Panc1 (cell line): ENCODE results near the gene NBPF12. TPM values are rescaled to one million over a fixed set of nuclear protein-coding genes. Genes with fewer than 3 reads are reported as not detected.
"Not testable (repeated sequence)": the region's sequence is repeated elsewhere in the genome, so short reads cannot be mapped to it uniquely, and the experiment has no call there.

ENCODE experiments used
- ATAC-seq: fragments of 200-7000 bp; cut with Tn5 transposase; 2 replicates; pipeline ENCODE4 v1.9.1; 2020; ENCODE audit warnings: mild to moderate bottlenecking, moderate library complexity
- BruUV-seq: library from RNA; stranded (reverse); fragments of 400-500 nt; replicated peaks from 2 replicates; lab custom pipeline; 2021; lab: Mats Ljungman, UMichigan
- CTCF ChIA-PET: fragments of 300-600 bp; sonication (Branson Sonifier 250); formaldehyde crosslinking; loops from one replicate; lab custom pipeline; 2022; ENCODE audit warnings: antibody characterized with exemption; lab: Charles Lee
- POLR2A ChIA-PET: fragments of 300-600 bp; sonication (Branson Sonifier 250); formaldehyde crosslinking; loops from one replicate; lab custom pipeline; 2022; ENCODE audit warnings: antibody characterized with exemption; lab: Charles Lee
- DNase-seq: peaks from one replicate; pipeline ENCODE4 v3.0.0-alpha.2; 2010; ENCODE audit warnings: low read depth, low spot score
- H3K27ac ChIP-seq: 2 replicates; pipeline ENCODE4 v1.5.1; 2011; ENCODE audit warnings: mild to moderate bottlenecking, low read length, inconsistent platforms
- H3K27me3 ChIP-seq: fragments of 200-500 bp; sonication (Bioruptor generic); 2 replicates; pipeline ENCODE4 v1.6.0; 2014; ENCODE audit warnings: low read length, inconsistent platforms; ENCODE audit not compliant: control insufficient read depth, insufficient read depth
- H3K36me3 ChIP-seq: fragments of 200-500 bp; sonication (Bioruptor generic); 2 replicates; pipeline ENCODE4 v1.5.1; 2014; ENCODE audit warnings: inconsistent platforms, mild to moderate bottlenecking, low read length, moderate library complexity; ENCODE audit not compliant: control insufficient read depth, insufficient read depth
- H3K4me1 ChIP-seq: 2 replicates; pipeline ENCODE4 v1.5.1; 2011; ENCODE audit warnings: inconsistent platforms, mild to moderate bottlenecking, low read length, moderate library complexity; ENCODE audit not compliant: control insufficient read depth, insufficient read depth
- H3K4me3 ChIP-seq, 2 experiments: 2 replicates each; pipeline ENCODE4 v1.5.1; 2011 to 2012; ENCODE audit warnings: low read depth in 2 of 2, low read length in 2 of 2, mild to moderate bottlenecking in 2 of 2, inconsistent platforms in 1 of 2, moderate library complexity in 1 of 2
- H3K9me3 ChIP-seq: fragments of 200-500 bp; sonication (Bioruptor generic); 2 replicates; pipeline ENCODE4 v1.5.1; 2014; ENCODE audit warnings: low read depth, mild to moderate bottlenecking, inconsistent platforms, low read length, moderate library complexity; ENCODE audit not compliant: control insufficient read depth, insufficient read depth
- CTCF ChIP-seq: fragments of 450-650 bp; IDR thresholded peaks from 2 replicates; pipeline ENCODE4 v1.5.1; 2017; ENCODE audit warnings: mild to moderate bottlenecking
- in situ Hi-C: cut with HindIII; loops from 2 replicates; pipeline ENCODE4 v1.10.0; 2016; ENCODE audit warnings: low sequenced_read_pairs, low pct_unique_long_range_greater_than_20kb
- intact Hi-C: fragments of 100-400 bp; cut with micrococcal nuclease; formaldehyde crosslinking; loops from one replicate; pipeline ENCODE4 v1.10.0; 2022; ENCODE audit not compliant: unreplicated experiment
- total RNA-seq: library from RNA; stranded (reverse); gene quantifications from one replicate; pipeline ENCODE4 v1.2.1, GENCODE V29; 2021; ENCODE audit not compliant: unreplicated experiment

NBPF12 gene
- total RNA-seq, 1 experiment from 2014 or later: 10.3 TPM

DNA sequence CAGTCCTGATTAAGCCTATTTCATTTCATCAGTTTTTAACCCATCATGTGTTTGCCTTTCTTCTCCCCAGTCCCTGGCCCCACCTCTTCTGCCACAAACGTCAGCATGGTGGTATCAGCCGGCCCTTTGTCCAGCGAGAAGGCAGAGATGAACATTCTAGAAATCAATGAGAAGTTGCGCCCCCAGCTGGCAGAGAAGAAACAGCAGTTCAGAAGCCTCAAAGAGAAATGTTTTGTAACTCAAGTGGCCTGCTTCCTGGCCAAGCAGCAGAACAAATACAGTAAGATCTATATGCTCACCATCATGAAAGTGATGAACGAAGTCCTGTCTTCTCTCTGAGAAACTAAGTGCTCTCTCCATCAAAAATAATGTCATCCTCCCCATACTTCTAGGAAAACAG is 34.6 kb downstream of the NBPF12 start:
- ATAC-seq, H3K36me3 ChIP-seq, H3K4me1 ChIP-seq, H3K4me3 ChIP-seq, H3K27me3 ChIP-seq, CTCF ChIA-PET, intact Hi-C loops, POLR2A ChIA-PET, BruUV-seq, H3K9me3 ChIP-seq, DNase-seq, in situ Hi-C loops, H3K27ac ChIP-seq: not testable (repeated sequence)
- peak; percentile 56 for TF ChIP-seq CTCF

GRCh38 chr1:146985855-146986254 is 47.7 kb downstream of the NBPF12 start:
- H3K27me3 ChIP-seq, H3K9me3 ChIP-seq, H3K27ac ChIP-seq, POLR2A ChIA-PET, H3K36me3 ChIP-seq, CTCF ChIA-PET, DNase-seq, H3K4me1 ChIP-seq, ATAC-seq, BruUV-seq, intact Hi-C loops, H3K4me3 ChIP-seq, in situ Hi-C loops: not testable (repeated sequence)

DNA sequence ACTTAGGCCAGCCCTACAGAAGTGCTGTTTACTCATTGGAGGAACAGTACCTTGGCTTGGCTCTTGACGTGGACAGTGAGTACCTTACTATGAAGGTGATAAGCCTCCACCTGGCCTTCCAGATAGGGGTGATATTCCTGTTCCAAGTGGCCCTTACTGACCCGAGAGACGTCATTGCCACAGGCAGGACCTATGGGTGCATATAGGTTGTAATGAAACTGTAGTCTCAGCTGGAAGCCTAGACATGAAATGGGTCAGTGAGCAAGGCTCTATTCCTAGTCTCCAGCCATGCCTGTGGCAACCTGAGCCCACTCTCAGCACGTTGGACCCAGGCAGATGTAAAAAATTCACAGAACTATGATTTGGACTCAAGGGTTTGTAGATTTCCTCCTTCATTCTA is 48.3 kb downstream of the NBPF12 start:
- BruUV-seq, DNase-seq, ATAC-seq, in situ Hi-C loops, H3K4me3 ChIP-seq, CTCF ChIA-PET, H3K4me1 ChIP-seq, POLR2A ChIA-PET, intact Hi-C loops, H3K9me3 ChIP-seq, H3K27me3 ChIP-seq, H3K36me3 ChIP-seq, H3K27ac ChIP-seq: not testable (repeated sequence)

- H3K27me3 ChIP-seq, H3K4me1 ChIP-seq, CTCF ChIA-PET, ATAC-seq, H3K4me3 ChIP-seq, H3K9me3 ChIP-seq, H3K27ac ChIP-seq, POLR2A ChIA-PET, in situ Hi-C loops, DNase-seq, BruUV-seq, intact Hi-C loops, H3K36me3 ChIP-seq: not testable (repeated sequence)
These were observed 49.4 kb downstream of the NBPF12 start for GRCh38 chr1:146987502-146987901.

DNA sequence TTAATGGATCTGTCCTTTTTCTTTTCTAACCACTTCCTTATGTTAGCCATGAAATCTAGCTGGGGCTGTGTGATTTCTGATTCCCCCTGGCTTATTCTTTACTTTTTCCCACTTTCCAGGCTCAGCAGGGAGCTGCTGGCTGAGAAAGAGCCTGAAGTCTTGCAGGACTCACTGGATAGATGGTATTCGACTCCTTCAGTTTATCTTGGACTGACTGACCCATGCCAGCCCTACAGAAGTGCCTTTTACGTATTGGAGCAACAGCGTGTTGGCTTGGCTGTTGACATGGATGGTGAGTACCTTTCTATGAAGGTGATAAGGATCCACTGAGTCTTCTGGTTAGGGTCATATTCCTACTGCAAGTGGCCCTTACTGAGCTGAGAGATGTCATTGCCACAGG is 51.3 kb downstream of the NBPF12 start:
- POLR2A ChIA-PET, H3K27ac ChIP-seq, H3K9me3 ChIP-seq, H3K4me3 ChIP-seq, BruUV-seq, CTCF ChIA-PET, H3K36me3 ChIP-seq, in situ Hi-C loops, intact Hi-C loops, H3K4me1 ChIP-seq, H3K27me3 ChIP-seq, DNase-seq, ATAC-seq: not testable (repeated sequence)

- H3K27me3 ChIP-seq, ATAC-seq, DNase-seq, intact Hi-C loops, H3K9me3 ChIP-seq, POLR2A ChIA-PET, in situ Hi-C loops, BruUV-seq, H3K36me3 ChIP-seq, H3K27ac ChIP-seq, CTCF ChIA-PET, H3K4me3 ChIP-seq, H3K4me1 ChIP-seq: not testable (repeated sequence)
These were observed 70.4 kb downstream of the NBPF12 start for GRCh38 chr1:147008495-147008894.

- H3K27ac ChIP-seq, H3K9me3 ChIP-seq, BruUV-seq, H3K4me1 ChIP-seq, H3K36me3 ChIP-seq, DNase-seq, CTCF ChIA-PET, H3K4me3 ChIP-seq, H3K27me3 ChIP-seq, ATAC-seq, in situ Hi-C loops, intact Hi-C loops, POLR2A ChIA-PET: not testable (repeated sequence)
These were observed 88.9 kb downstream of the NBPF12 start for GRCh38 chr1:147026975-147027374.
